Esophagus squamous epithelium (tissue), 5 donors: ENCODE data around the gene CCND1. TPM values are rescaled to one million over a fixed set of nuclear protein-coding genes. Genes with fewer than 3 reads are reported as not detected.

Experiments used
- DNase-seq: peaks from one replicate; lab custom pipeline; 2025; lab: John Stamatoyannopoulos, UW
- H3K27ac ChIP-seq, 4 donors: fragments of 200-600 bp; sonication (generic); one replicate each; pipeline ENCODE4 v1.5.1; 2016 to 2019; ENCODE audit warnings: mild to moderate bottlenecking in 1 of 4
- H3K27me3 ChIP-seq, 4 donors: fragments of 200-600 bp; sonication (generic); 1 replicate in 3 of 4; 2 replicates in 1 of 4; pipeline versions ENCODE4 v1.5.1 to v1.6.0; 2017 to 2021; ENCODE audit warnings: antibody characterized with exemption in 1 of 4
- H3K36me3 ChIP-seq, 3 donors: fragments of 200-600 bp; sonication (generic); one replicate each; pipeline ENCODE4 v1.5.1; 2016 to 2019
- H3K4me1 ChIP-seq, 3 donors: fragments of 200-600 bp; sonication (generic); one replicate each; pipeline ENCODE4 v1.5.1; 2017 to 2019
- H3K4me3 ChIP-seq, 4 donors: fragments of 200-600 bp; sonication (generic); 1 replicate in 3 of 4; 2 replicates in 1 of 4; pipeline ENCODE4 v1.5.1; 2016 to 2019; ENCODE audit warnings: mild to moderate bottlenecking in 2 of 4, moderate library complexity in 1 of 4
- H3K9me3 ChIP-seq, 3 donors: fragments of 200-600 bp; sonication (generic); one replicate each; pipeline ENCODE4 v1.5.1; 2016 to 2019
- POLR2A ChIP-seq, 4 donors: fragments of 450-650 bp; IDR thresholded peaks; one replicate each; pipeline ENCODE4 v1.6.1; 2017; ENCODE audit warnings: antibody characterized with exemption in 4 of 4, mild to moderate bottlenecking in 4 of 4, moderate library complexity in 3 of 4
- WGBS, 2 donors: methylation state at CpG; one replicate each; pipeline ENCODE4 v1.1.5; 2018; 5-methylcytosine and 5-hydroxymethylcytosine counted together
- intact Hi-C: fragments of 100-400 bp; cut with DNase I; formaldehyde crosslinking; loops from one replicate; pipeline ENCODE4 v1.15.0; 2022
- total RNA-seq, 4 donors: library from RNA; depleted of rRNA; stranded (reverse); fragments of >200 nt; gene quantifications; one replicate each; pipeline ENCODE4 v1.1.0, GENCODE V29; 2016
- TF ChIP-seq, protein P1 (sequence below), 6 experiments: fragments of 450-650 bp in 4 of 6; fragments of 200-600 bp in 2 of 6; sonication (generic) in 2 of 6; IDR thresholded peaks; one replicate each; pipeline ENCODE4 v1.5.1; 2016 to 2019; ENCODE audit warnings: antibody characterized with exemption in 6 of 6, mild to moderate bottlenecking in 4 of 6, moderate library complexity in 4 of 6
- donor health status: DM: yes; HTN: yes; CAD: no.

The CCND1 gene
- total RNA-seq, 4 donors from 2014 or later = 64.1 to 216 (median 145) TPM

DNA sequence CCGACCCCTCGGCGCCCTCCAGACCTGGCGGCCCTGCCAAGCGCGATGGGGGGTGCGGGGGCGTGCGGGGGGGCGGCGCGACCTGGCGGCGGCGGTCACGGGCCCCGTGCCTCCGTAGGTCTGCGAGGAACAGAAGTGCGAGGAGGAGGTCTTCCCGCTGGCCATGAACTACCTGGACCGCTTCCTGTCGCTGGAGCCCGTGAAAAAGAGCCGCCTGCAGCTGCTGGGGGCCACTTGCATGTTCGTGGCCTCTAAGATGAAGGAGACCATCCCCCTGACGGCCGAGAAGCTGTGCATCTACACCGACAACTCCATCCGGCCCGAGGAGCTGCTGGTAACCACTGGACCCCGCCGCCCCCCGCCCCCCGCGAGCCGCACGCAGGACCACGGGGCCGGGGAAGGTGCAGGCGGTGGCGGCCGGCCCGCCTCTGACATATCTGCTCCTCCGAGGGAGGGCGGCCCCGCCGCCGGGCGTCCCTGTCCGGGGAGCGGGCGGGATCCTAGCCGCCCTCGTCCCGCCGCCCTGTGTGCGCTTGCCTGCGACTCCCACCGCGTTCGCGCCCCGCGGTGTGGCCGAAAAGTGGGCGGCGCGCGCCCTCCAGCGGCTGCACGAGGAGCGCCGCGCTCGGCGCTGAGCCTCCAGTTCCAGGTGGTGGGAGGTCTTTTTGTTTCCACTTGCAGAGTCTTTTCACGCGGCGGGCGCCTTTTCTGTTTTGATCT lies 2.1 kb downstream of the CCND1 start:
- Histone ChIP-seq H3K36me3 (peaks cover 0 to 46% (median 5%) of the 10 kb centered on the region in 3 donors), H3K4me1 (peaks cover 28 to 84% (median 43%) of the 10 kb centered on the region in 3 donors), H3K9me3 (no peaks in the 10 kb centered on the region), H3K27ac (peak overlapping the region; percentile 84 to 93 (median 87)), H3K4me3 (peak overlapping the region; percentile 81 to 85 (median 83)), H3K27me3 (peaks cover 0 to 38% (median 0%) of the 10 kb centered on the region in 4 donors)
- TF ChIP-seq, protein P1, sequence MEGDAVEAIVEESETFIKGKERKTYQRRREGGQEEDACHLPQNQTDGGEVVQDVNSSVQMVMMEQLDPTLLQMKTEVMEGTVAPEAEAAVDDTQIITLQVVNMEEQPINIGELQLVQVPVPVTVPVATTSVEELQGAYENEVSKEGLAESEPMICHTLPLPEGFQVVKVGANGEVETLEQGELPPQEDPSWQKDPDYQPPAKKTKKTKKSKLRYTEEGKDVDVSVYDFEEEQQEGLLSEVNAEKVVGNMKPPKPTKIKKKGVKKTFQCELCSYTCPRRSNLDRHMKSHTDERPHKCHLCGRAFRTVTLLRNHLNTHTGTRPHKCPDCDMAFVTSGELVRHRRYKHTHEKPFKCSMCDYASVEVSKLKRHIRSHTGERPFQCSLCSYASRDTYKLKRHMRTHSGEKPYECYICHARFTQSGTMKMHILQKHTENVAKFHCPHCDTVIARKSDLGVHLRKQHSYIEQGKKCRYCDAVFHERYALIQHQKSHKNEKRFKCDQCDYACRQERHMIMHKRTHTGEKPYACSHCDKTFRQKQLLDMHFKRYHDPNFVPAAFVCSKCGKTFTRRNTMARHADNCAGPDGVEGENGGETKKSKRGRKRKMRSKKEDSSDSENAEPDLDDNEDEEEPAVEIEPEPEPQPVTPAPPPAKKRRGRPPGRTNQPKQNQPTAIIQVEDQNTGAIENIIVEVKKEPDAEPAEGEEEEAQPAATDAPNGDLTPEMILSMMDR (IDR thresholded peaks at IDR 0.05) = peak; percentile 83 to 97 (median 94)
- TF ChIP-seq POLR2A (IDR thresholded peaks at IDR 0.05) = peak in 1 of 4 donors; percentile 26
- WGBS, 2 donors = 0% methylated on average over 11 of the region's 81 CpGs; no CpG with 5 or more reads in 1 of the 2 donors
- no peak for DNase-seq
- intact Hi-C loops = loop anchor here (5.0 kb wide), 2 partner anchors 351 to 541 kb away; partner anchors contain the start of gene MYEOV

DNA sequence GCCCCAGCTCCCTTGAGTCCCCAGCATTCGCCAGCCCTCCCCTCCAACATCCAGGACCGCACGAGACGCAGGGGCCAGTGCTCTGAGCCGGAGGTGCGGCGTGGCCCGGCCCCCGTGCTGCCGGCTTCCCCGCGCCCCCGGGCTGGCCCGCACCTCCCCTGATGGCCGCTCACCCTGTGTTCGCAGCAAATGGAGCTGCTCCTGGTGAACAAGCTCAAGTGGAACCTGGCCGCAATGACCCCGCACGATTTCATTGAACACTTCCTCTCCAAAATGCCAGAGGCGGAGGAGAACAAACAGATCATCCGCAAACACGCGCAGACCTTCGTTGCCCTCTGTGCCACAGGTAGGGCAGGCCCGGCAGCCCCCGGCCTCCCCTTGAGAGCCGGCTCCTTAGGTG lies 2.7 kb downstream of the CCND1 start:
- Histone ChIP-seq H3K36me3 (peaks cover 0 to 52% (median 5%) of the 10 kb centered on the region in 3 donors), H3K27me3 (peaks cover 0 to 32% (median 0%) of the 10 kb centered on the region in 4 donors), H3K4me1 (peaks cover 22 to 78% (median 39%) of the 10 kb centered on the region in 3 donors), H3K27ac (peak overlapping the region in 3 of 4 donors; percentile 84 to 93 (median 89)), H3K4me3 (peak overlapping the region; percentile 81 to 85 (median 83)), H3K9me3 (no peaks in the 10 kb centered on the region)
- TF ChIP-seq POLR2A (IDR thresholded peaks at IDR 0.05) = no peak
- TF ChIP-seq, protein P1 (IDR thresholded peaks at IDR 0.05) = no peak
- no peak for DNase-seq
- WGBS, 2 donors = no CpG with 5 or more reads among the region's 27 CpGs
- intact Hi-C loops = loop anchor here (5.0 kb wide), 2 partner anchors 351 to 541 kb away; partner anchors contain the start of gene MYEOV

DNA sequence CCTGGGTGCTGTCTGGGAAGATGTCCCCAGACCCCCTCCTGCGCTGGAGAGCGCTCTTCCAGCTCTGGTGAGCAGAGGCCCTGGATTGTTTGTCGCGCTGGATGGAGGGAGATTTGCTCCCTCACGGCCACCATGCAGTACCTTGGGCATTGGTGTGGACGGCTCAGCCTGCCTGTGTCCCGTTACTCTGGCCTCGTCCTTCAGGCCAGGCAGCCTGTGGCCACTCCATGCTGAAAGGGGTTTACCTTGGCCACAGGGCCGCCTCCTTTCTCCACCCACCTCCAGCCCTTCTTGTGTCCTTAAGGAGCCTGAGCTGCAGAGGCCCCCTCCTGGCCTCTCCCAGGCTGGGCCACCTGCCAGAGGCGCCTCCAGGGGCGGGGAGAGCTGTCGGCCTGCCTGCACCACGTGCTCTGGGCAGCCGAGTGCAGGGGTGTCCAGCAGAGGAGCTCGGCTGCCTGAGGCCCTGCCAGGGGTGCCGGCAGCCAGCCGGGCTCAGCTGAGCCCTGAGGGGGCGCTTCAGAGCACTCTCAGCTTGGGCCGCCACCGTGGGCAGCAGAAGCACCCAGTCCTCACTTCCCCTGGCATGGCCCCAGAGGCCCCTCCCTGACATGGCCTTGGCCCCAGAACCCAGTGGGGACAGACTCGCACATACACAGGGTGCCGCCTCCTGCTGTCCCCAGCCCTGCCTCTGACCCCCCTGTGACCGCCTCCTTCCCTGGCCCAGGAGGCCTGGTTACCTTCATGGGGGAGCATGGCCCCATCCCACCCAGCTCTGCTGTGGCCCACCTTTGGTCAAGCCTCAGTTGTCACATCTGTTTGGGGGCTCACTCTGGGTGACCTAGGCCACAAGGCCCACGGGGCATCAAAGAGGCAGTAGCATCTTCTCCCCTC lies 3.4 kb downstream of the CCND1 start:
- Histone ChIP-seq H3K4me3 (peak overlapping the region; percentile 81 to 85 (median 83)), H3K36me3 (peaks cover 0 to 59% (median 5%) of the 10 kb centered on the region in 3 donors), H3K4me1 (peaks cover 20 to 77% (median 35%) of the 10 kb centered on the region in 3 donors), H3K27ac (peak overlapping the region in 3 of 4 donors; percentile 22 to 93 (median 84)), H3K9me3 (no peaks in the 10 kb centered on the region), H3K27me3 (peaks cover 0 to 26% (median 0%) of the 10 kb centered on the region in 4 donors)
- no peak for DNase-seq
- no peak for TF ChIP-seq POLR2A (IDR thresholded peaks at IDR 0.05)
- TF ChIP-seq, protein P1 (IDR thresholded peaks at IDR 0.05) = peak in 1 of 6 experiments; percentile 18
- 63 to 100% methylated on average over 2 to 8 of the region's 24 CpGs for WGBS, 2 donors
- intact Hi-C loops = loop anchor here (5.0 kb wide), 2 partner anchors 352 to 542 kb away; partner anchors contain the start of gene MYEOV

DNA sequence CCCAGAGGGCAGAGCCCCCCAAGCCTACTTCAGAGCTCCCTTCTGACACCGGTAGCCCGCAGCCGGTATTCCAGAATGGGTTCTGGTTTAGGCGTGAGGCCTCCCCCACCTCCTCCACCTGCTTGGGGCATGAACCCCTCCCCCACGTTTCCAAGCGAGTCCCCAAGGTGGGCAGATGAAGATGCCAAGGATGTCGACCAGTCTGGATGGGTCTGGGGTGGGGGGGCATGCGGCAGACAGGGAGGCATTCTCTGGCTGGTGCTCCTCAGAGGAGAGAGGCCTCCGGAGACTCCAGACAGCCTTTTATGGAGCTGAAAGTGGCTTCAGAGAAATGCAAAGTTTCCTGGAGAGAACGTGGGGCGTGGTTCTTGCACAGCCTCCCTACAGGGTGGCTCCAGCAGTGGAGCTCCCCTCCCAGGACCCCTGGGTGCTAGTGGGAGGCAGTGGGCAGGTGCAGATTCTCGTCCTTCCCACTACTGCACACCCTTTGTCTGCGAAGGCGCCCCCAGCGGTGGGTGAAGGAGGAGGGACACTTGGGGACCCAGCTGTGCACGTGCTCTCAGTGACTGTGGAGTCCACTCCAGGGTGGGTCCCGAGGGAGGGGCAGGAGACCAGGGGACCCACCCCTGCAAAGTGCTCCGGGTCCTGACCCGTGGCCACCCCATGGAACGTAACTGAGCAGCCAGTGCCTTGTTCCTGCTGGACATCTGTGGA lies 4.2 kb downstream of the CCND1 start:
- peaks cover 16 to 77% (median 33%) of the 10 kb centered on the region in 3 donors for H3K4me1 ChIP-seq
- no peak for DNase-seq
- no peak for TF ChIP-seq POLR2A (IDR thresholded peaks at IDR 0.05)
- TF ChIP-seq, protein P1 (IDR thresholded peaks at IDR 0.05) = no peak
- H3K27ac ChIP-seq = peak overlapping the region in 2 of 4 donors; percentile 68 to 84
- H3K27me3 ChIP-seq = peaks cover 0 to 20% (median 0%) of the 10 kb centered on the region in 4 donors
- peak overlapping the region in 2 of 4 donors; percentile 82 to 84 for H3K4me3 ChIP-seq
- WGBS, 2 donors = 72 to 95% methylated on average over 4 to 6 of the region's 20 CpGs
- intact Hi-C loops = loop anchor here (5.0 kb wide), 2 partner anchors 353 to 543 kb away; partner anchors contain the start of gene MYEOV
- peaks cover 5 to 67% (median 6%) of the 10 kb centered on the region in 3 donors for H3K36me3 ChIP-seq
- no peaks in the 10 kb centered on the region for H3K9me3 ChIP-seq
